Measurements from ENCODE around the gene ODC1.

ODC1 gene

GRCh38 chr2:10413503-10413902 is 34.6 kb downstream of the ODC1 start:
- no peak for DNase-seq

- peak; percentile 77 for DNase-seq
Observed at GRCh38 chr2:10412380-10412779, 35.7 kb downstream of the ODC1 start.

- no peak for DNase-seq
Observed at GRCh38 chr2:10411557-10411956, 36.6 kb downstream of the ODC1 start.

GRCh38 chr2:10410823-10411437 is 37.2 kb downstream of the ODC1 start:
- DNase-seq: no peak

- peak; percentile 68 for DNase-seq
Observed at GRCh38 chr2:10410001-10410822, 37.9 kb downstream of the ODC1 start.

GRCh38 chr2:10408649-10409579 is 39.2 kb downstream of the ODC1 start:
- peak; percentile 87 for DNase-seq

GRCh38 chr2:10407841-10408648 is 40.1 kb downstream of the ODC1 start:
- DNase-seq: peak; percentile 85

- no peak for DNase-seq
Observed at GRCh38 chr2:10407432-10407831, 40.7 kb downstream of the ODC1 start.

- no peak for DNase-seq
Observed at GRCh38 chr2:10406491-10407188, 41.5 kb downstream of the ODC1 start.

GRCh38 chr2:10406016-10406415 is 42.1 kb downstream of the ODC1 start:
- DNase-seq: no peak

- DNase-seq: no peak
Observed at GRCh38 chr2:10405448-10405847, 42.7 kb downstream of the ODC1 start.

- DNase-seq: no peak
Observed at GRCh38 chr2:10404324-10405143, 43.6 kb downstream of the ODC1 start.

GRCh38 chr2:10402653-10403215 is 45.4 kb downstream of the ODC1 start:
- no peak for DNase-seq

- peak; percentile 32 for DNase-seq
Observed at GRCh38 chr2:10402062-10402585, 46.0 kb downstream of the ODC1 start.

- DNase-seq: no peak
Observed at GRCh38 chr2:10400978-10401951, 46.9 kb downstream of the ODC1 start.

GRCh38 chr2:10400568-10400977 is 47.6 kb downstream of the ODC1 start:
- peak; percentile 83 for DNase-seq

- DNase-seq: no peak
Observed at GRCh38 chr2:10400002-10400401, 48.1 kb downstream of the ODC1 start.

GRCh38 chr2:10399358-10399757 is 48.8 kb downstream of the ODC1 start:
- no peak for DNase-seq

- DNase-seq: no peak
Observed at GRCh38 chr2:10398496-10398895, 49.6 kb downstream of the ODC1 start.
